Astrocyte of the spinal cord (primary cell): ENCODE measurements around the gene ATXN1.

Experiments used
- DNase-seq: peaks from one replicate; pipeline ENCODE4 v3.0.0; 2011; ENCODE audit warnings: low read depth, low spot score
- H3K4me3 ChIP-seq: 2 replicates; pipeline ENCODE4 v1.5.1; 2011; ENCODE audit warnings: low read depth, mild to moderate bottlenecking, low read length, moderate library complexity
- in situ Hi-C: cut with HindIII; loops from 2 replicates; pipeline ENCODE4 v1.10.0; 2017; ENCODE audit warnings: low sequenced_read_pairs
- TF ChIP-seq, protein P1 (sequence below): IDR thresholded peaks from 2 replicates; pipeline ENCODE4 v1.5.1; 2012; ENCODE audit warnings: low read depth, mild to moderate bottlenecking, low read length, inconsistent platforms

ATXN1 gene

DNA sequence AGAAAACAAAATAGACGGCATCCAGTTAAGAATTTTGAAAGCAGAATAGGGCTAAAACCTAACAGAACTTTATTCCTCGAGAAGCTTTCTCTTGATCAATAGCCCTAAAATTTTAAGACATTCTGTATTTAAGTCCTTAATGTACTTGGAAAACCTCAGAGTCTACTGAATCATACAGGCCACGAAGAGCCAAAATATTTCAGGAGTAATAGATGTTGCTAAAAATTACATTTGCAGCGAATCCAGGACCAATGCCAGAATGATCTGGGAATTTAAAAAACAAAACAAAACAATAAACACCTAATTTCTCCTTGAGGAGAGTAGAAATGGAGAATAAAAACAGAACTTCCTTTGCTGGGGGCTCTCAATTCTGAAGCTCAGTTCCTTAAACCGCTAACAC is 23.3 kb downstream of the ATXN1 start:
- DNase-seq: no peak
- TF ChIP-seq, protein P1, sequence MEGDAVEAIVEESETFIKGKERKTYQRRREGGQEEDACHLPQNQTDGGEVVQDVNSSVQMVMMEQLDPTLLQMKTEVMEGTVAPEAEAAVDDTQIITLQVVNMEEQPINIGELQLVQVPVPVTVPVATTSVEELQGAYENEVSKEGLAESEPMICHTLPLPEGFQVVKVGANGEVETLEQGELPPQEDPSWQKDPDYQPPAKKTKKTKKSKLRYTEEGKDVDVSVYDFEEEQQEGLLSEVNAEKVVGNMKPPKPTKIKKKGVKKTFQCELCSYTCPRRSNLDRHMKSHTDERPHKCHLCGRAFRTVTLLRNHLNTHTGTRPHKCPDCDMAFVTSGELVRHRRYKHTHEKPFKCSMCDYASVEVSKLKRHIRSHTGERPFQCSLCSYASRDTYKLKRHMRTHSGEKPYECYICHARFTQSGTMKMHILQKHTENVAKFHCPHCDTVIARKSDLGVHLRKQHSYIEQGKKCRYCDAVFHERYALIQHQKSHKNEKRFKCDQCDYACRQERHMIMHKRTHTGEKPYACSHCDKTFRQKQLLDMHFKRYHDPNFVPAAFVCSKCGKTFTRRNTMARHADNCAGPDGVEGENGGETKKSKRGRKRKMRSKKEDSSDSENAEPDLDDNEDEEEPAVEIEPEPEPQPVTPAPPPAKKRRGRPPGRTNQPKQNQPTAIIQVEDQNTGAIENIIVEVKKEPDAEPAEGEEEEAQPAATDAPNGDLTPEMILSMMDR: no peak
- H3K4me3 ChIP-seq: no peak overlapping the region
- in situ Hi-C loops: no loop called here

DNA sequence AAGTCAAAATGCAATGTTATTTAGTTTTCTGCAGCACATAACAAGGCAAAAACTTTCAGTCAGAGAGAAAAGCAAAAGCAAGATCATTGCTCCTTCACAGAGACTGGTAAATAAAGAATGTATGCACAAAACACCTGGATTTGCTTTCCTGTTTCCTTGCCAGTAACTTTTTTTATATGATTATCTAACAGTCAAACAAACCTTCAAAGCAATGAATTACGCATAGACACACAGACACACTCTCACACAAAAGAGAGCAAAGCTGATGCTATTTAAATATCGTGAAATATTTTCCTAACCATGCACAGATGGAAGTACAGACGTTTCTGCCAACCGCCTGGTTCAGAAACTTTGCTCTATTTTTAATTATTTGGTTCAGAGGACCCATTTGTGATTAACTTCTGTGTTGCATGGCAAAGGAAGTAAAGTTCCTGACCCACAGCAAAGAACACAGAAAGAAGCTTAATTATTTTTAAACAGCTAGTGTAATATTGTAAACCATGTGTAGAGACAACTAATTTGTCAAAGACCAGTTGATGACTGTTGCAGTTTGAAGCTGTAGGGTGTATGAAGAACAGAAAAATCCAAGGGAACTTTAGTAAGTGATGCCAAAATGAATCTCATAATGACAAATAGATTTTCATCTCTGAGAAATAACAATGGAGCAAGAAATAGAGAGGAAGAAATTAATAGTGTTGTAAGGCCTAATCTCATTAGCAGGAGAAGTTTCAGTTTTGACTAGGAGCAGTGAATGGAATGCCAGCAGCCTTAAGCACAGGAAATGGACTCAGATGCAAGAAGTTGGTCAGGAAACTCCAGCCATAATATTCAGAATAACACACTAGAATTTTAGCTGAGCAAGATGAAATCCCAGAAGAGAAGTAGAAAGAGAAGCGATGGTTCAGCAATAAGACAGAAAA is 24.1 kb downstream of the ATXN1 start:
- DNase-seq: peak; percentile 60
- in situ Hi-C loops: no loop called here
- TF ChIP-seq, protein P1: no peak
- H3K4me3 ChIP-seq: no peak overlapping the region

DNA sequence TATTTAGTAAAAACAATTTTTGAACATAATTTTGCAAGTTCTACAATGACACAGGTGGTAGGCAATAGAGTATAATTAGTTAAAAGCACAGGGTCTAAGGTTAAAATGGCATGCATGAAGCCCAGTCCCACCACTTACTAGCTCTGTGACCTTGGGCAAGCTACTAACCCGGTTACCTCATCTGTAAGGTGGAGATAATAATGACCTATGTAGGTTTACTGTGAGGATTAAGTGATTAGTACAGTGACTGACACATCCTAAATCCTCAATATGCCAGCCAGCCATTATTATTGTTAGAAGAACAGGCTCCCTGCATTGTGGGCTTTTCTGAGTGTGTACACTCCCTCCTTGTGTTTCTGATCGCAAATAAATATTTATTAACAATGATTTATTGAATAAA is 26.2 kb downstream of the ATXN1 start:
- in situ Hi-C loops: no loop called here
- DNase-seq: no peak
- H3K4me3 ChIP-seq: no peak overlapping the region
- TF ChIP-seq, protein P1: no peak

DNA sequence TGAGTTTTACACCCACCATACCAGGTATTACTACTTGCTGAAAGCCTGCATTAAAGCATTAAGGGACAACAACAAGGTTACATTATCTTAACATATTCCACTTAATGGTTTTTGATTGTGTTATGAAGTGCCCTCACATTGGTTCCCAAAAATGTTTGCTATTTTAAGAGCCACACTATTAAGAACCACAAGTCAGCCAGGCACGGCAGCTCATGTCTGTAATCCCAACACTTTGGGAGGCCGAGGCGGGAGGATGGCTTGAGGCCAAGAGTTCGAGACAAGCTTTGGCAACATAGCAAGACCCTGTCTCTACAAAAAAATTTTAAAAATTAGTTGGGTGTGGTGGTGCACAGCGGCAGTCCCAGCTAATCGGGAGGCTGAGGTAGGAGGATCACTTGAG is 28.2 kb downstream of the ATXN1 start:
- TF ChIP-seq, protein P1: no peak
- DNase-seq: no peak
- no peak overlapping the region for H3K4me3 ChIP-seq
- in situ Hi-C loops: no loop called here

DNA sequence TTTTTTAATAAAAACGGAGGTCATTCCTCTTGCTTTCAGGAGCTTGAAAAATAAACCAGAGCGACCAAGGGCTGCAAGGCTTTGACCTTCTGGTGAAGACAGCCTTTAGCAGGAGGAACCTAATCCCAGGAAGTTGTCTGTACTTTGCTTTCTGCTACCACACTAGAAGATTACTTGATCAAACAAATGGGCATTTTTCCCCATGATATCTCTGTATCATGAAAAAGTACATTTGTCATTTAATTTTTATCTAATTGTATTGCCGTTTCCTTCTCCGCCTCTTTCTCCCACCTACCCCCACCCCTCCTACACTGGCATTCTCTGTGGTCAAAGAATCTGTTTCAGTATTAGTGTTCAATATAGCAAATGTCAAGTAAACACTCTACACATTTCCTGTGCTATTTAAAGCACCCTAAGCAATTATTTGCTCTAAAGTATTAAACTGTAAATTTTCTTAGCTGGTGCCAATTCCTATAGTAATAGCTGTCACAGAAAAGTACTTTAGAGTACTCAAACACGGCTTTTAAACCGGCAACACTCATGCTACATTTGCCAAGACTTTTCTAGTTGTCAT is 29.7 kb downstream of the ATXN1 start:
- no peak for DNase-seq
- H3K4me3 ChIP-seq: no peak overlapping the region
- TF ChIP-seq, protein P1: no peak
- in situ Hi-C loops: no loop called here

DNA sequence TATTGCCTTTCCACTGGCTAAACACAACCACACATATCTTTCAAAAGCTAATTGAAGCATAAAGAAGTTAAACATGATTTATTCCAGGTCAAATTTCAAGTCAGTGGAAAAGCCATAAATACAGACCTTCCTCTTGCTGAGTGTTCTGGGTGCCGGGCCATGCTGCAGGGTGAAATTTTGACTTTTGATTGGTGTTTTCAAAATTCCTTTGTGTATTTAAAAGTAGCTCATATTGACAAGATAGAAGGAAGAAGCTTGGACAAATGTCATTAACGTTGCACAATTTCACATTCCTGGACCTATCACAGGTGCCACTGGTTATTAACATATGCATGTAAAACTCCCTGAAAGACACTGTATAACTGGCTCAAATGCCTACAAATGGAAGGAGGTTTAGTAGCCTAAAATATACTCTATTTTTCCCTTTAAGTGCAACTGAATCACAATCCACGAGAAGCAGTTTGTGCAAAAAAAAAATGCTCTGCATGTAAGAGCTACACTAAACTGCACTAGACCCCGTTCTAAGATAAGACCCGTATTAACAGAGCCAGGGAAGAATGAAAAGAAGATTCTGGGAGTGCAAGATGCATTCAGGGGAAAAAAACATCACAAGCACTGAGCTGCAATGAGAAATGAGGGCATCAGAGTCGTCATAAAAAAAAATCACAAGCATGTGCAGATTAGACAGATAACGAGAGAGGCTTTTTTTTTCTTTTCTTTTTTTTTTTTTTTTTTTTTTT is 30.4 kb downstream of the ATXN1 start:
- no peak for DNase-seq
- TF ChIP-seq, protein P1: no peak
- no peak overlapping the region for H3K4me3 ChIP-seq
- in situ Hi-C loops: no loop called here
